ENCODE measurements around the gene FBXW12.

FBXW12 gene

DNA sequence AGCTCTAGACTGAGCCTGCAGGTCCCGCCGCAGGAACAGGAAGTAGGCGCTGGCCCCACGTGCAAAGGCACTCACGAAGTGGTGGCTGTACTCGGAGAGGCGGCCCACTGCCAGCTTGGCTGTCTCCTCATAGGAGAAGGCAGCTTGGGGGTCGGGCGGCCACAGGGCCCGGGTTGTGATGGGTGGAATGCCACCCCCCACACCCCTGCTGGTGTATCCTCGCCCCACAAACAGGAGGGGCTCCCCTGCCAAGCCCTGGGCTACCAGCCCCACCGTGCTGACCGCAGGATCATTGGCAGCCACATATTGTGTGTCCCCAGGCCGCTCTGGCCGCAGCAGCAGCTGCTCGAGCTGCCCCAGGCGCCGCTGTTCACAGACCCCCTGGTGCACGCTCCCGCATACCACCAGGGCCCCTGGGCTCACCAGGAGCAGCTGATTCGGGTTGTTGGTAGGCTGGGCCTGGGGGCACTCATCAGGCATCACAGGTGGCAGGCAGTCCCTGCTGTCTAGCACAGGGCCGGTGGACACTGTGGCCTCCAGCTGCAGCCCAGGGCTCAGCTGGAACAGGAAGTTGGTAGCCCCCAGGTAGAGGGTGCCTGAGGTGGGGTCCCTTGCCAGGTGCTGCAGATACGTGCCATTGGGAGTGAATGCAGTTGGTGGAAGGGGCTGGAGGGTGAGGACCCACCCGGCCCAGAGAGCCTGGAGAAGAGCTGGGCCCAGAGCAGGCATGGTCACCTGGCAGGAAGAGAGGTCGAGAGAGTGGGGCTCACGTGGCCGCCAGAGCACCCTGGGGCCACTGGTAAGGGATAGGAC lies 52.1 kb downstream of the FBXW12 start:
- no peak for DNase-seq

DNA sequence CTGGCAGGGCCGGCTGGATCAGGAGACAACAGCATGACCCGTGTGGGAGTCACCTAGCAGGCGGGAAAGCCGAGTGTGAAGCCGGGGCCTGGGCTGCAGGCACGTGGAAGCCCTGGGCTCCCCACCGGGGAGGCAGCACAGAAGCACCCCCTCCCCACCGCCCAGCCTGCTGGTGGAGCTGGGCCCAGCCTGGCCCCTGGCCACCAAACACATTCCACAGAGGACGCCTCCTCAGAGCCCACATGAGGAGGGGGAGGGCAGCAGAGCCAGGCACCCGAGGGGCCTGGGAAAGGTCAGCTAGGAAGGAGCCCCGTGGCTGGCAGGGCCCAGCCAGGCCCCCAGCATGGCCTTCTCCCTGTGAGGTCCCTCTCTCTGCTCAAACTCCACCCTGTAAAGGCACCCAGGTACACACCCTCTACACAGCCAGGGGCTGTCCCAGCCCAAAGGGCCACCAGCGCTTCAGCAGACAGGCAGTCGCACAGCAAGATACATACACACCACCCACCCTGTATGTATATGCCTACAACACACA lies 53.3 kb downstream of the FBXW12 start:
- DNase-seq: no peak

DNA sequence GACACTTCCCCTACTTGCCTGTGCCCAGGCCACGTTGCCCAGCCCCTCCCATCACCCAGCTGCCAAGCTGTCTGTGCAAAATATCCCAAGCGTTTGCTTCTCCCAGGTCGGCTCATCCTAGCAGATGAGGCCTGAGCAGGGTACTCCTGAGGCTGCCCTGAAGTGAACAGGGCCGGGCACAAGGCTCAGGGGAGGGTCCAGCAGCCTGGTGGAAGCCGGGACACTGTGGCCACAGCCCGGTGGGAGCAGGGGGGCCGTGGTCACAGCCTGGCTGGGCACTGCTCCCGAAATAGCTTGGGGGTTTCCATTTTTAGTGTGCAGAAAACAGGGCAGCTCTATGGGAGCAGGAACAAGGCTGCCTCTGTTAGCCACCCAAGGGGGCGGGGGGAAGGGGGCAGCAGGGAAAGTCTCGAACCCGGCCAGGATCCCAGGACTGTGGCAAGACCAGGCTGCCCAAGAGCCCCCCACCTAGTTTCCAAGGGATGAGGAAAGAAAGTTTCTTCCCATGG lies 54.4 kb downstream of the FBXW12 start:
- DNase-seq: no peak

DNA sequence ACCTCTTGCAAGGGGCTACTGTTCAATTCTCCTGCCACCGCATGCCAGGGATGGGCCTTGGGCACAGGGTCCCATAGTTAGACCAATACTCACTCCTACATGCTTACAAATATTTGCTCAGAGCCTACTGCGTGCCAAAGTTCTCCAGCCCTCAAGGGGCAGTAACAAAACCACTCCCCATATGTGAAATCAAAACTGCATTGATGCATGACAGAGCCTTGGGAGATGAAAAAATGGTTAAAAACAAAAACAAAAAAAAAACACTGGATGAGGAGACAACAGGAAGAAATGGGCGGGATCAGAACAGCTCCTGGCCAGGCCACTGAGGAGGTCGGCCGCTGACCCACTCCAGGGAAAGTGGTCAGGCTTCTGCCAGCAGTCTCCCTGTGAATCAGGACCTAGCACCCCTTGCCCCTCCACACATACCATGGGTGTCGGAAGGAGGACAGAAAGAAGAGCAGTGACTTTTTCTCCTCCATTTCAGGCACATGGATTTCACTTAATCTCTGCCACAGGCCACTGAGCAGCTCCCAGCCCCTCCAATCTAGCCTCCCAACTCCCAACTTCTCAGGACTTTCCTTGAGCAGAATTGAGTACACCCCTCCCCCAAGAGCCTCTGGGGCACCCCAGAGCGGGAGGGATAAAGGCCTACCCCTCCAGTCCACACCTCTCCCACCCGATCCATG lies 55.1 kb downstream of the FBXW12 start:
- DNase-seq: no peak

DNA sequence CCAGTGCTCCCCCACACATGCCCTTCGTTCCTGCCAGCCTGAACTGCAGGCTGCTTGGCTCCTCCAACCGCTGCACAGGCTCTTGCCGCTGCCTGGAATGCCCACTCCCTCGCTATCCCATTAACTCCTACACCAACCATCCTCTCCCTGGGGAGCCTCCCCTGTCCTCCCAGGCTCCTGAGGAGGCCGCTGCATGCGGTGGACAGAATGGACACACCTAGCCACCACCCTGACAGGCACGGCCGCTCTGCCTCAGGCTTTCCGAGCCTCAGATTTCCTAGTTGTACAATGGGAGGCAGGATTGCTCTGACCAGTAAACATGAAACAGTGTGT lies 55.6 kb downstream of the FBXW12 start:
- DNase-seq: no peak

DNA sequence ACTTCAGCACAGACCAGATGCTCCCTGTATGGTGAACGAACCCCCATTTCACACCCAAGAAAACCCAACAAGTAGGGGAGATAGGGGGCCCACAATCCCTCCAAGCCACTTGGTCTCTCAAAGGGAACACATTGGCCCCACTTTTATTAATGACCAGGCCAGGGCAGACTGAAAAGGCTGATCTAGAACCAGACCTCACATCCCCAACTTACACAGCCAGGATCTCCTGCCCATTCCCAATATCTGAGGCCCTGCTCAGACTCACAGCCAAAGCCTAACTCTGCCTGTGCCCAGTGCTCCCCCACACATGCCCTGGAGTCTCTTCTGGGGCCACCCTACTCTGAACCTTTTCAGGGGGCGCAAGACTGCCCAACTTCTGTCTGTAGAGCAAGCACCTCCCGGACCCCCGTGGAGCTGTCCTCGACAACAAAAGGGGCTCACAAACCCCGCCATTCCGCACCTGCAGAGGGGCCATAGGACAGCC lies 56.1 kb downstream of the FBXW12 start:
- no peak for DNase-seq

DNA sequence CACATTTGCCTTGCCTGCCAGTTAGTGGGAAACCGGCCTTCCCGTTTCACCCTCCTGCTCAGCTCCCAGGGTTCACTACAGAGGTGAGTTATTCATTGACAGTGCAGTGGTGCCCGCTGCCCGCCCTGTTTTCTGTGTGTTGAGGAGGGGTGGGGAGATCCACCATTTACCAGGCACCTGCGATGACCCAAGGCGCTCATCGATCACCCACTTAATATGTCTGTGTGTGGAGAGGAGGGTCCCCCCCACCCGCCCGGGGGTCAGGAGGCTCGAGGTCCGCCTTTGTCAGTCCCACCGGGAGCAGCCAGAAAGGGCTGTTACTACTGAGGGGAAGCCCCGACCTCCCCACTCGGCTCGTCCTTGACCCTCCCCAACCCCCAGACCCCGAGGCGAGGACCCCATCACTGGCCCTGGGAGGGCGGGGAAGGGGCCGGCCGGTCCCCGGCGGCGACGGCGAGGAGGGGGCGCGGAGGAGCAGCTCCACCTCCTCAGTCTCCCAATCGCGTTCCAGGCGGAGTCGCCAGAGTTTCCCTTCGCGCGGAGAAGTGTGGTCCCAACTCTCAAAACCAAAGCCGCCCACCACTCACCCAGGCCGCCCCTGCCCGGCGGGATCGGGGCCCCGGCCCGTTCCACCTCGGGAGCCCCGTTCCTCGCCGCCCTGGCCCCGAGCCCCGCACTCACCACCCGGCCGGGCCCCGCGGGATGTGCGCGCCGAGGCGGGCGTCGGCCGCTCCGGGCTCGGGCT lies 56.7 kb downstream of the FBXW12 start:
- peak; percentile 65 for DNase-seq

DNA sequence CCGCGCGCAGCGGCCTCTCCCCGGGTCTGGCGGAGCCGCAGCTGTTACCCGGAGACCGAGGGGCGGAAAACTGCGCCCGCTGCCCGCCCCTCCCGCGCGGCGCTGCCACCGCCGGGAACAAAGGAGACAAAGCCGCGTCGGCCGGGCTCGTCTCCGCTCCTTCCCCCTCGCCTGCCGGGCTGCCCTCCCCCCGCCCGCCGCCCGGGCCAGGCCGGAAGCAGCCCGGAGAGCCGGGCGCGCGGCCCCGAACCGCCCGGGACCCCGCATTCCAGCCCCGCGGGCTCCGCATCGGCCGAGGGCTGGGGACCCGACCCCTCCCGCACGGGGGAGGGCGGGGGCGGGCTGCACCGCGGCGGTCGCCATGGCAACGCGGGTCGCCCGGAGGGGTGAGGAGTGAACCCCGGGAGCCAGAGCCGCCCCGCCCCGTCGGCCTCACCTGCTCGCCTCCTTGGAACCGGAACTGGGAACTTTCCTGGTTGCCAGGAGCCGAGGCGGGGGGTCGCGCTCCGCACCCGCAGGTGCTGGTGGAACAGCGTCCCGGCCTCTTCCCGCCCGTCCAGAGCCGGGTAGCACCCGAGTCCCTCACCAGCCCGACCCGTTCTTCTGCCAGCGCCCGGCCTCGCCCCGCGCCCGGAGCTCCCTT lies 57.4 kb downstream of the FBXW12 start:
- peak; percentile 80 for DNase-seq

DNA sequence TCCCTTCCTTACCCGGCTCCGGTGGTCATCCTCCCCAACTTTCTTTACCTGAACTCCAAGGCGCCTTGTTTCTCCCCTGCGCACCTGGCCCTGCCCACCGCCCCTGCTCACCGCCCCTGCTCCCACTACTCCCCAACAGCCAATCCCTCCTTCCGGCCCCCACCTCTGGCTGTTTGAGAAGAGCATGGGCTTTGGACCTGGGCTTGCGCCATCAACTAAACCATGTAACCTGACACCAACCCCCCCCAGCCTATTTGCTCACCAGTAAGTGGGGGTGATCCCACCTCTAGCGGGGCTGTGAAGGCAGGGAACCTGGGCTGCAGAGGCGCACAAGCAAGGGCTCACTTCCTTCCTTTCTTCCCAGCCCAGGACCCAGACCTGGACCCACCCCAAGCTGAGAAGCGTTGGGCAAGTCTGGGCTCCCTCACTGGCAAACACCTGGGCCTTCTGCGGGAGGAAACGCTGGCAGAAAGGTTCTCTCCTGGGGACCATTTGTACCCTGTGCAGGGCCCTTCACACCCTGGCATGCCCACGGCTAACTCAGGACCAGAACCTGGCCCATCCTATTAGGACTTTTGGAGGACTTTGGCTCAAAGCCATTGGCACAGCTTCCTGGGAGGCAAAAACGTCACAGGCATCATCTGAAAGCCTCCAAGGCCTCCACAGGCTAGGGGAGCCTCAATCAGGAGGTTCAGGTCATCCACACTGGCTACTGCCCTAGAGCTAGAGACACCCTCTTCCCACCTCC lies 58.1 kb downstream of the FBXW12 start, which contains the start of gene PLXNB1:
Gene PLXNB1 (minus strand): TSS at position 127 of the 748 bp plus-strand sequence. CDS start 5,475 bp downstream, outside the sequence.
- no peak for DNase-seq

DNA sequence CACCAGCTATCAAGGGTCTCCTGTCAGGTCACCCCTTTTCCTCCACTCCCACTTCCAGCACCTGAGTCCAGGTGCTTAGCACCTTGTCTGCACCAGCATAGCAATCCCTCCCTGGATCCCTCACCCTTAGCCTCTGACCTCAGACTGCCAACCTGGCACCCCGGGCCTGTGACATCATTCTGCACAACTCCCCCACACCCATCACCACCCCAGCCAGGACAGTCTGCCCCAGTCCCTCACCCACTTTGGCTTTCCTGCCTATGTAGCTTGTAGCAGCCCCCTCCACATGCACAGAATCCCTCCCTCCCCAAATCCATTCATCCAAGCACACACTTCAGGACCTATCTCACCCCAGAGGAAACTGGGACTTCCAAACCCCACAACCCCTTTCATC lies 58.7 kb downstream of the FBXW12 start:
- DNase-seq: no peak

DNA sequence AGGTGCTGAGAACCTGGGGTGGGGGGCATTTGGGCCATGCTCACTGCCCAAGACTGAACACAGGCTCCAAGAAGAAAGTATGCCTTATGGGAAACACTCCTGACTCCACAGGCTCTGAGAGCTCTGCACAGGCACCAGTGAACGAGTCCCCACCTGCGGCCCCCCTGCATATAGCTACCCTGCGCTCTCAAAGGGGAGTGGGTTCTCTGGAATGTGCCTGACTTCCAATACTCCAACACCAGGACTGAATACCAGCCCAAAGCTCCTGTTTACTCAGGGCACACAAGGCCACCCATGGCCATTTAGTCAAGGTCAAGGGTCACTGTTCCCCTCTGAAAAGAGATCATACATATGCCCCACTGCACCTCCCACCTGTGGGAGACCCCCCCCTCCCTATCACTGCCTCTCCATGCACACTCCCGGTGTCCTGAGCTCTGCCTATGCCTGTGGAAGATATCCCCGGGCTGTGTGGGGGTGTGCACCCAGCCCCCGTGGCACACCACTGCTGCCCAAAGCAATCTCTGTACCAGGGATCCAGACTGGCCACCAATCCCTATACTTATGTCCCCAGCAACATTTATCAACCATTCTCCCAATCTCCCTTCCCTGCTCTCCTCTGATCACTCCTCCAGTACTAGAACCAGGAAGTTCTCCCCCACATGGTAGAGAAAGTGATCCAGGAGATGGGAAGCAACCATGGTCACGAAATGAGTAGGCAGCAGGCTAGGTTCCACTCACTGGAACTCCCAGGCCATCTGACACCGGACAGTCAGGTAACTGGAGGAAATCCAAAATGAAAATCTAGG lies 59.4 kb downstream of the FBXW12 start:
- DNase-seq: no peak

DNA sequence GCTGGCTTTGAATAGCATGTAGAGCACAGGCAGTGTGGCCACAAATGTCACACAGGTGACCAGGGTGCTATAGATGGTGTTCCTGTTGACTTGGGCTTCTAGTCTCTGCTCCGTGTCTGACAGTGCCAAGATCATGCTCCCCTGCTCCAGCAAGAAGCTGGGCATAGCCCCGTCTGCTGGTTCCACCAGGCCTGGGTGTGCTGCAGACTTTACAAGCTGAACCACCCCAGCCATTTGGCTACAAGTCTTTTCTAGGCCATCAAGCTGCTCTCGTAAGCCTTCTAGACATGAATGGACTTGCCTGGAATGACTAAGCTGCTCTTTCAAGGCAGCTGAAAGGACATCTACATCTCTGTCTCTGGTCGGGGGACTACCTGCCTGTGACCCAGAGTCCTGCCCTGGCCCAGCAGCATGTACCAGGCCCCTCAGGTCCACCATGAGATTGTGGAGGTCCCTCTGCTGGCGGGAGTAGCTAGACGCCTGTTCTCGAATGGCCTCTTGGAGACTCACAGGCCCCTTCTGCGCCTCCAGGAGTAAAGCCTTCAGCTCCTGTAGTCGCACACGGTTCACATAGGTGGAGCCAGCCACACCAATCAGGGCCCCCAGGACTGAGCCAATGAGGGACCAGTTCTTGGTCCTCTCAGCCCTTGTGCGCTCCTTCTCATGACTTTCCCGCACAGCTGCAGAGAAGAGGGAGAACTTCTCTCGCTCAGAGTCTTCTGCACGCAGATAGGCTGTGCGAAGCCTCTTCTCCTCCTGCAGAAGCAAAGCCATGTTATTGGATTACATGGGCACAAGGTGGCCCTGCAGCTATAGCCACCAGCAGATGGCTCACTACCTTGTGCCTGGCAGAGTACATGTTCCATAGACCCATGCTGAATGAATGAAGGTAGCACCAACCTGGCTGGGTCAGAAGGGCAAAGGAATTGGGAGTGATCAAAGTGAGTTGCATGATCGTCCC lies 60.7 kb downstream of the FBXW12 start:
- DNase-seq: no peak

DNA sequence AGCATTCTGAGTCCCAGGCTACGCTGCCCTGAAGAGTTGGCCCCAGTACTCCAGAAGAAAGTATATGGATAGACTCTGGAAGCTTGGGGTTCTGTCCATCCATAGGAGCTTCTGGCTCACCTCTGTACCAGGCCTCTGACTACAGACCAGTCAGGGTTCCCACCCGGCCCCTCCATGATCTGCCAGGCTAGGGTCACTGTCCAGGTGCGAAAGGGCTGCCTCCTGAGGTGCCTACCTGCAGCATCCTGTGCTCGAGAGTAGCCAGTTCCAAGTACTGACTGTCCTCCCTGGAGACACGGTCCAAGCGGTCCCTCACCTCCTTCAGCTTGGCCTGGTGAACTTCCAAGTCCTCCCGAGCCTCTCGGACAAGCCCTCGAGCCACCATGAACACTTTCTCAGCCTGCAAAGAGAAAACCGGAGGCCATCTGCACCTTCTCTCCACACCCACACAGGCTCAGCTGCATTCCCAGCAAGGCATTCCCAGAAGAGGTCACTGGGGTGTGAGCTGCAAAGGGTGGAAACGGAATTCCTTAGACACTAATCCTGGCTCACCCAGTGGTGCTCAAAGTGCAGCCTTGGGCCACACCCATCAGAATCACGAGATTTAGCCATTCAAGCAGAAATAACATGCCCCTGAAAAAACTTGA lies 61.6 kb downstream of the FBXW12 start:
- no peak for DNase-seq

DNA sequence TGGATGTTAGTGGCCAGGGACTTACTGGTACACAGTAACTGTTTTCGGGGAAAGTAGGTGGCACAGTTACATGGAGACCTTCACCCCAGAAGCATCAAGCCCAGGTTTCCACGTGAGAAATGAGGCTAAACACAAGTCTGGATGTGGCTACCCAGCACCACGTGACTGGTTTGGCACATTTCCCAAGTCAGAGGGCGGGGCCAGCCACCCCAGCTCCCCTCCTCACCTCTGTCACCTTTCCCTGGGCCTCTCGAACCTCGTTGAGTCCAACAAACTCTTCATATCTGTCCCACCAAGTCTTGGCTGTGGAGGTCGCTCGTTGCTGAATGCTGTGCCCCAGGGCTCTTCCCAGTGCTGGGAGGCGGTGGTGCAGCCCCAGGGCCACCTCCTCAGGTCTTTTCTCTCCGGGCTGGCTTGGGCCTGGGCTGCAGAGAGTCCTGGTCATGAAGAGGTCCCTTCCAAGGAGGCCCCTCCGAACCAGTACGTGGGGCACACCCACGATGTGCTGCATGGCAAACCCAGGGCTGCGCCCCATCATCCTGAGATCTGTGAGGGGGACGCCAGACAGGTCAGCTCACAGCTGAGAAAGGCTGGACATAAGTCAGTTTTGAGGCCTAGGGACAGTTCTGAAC lies 62.7 kb downstream of the FBXW12 start:
- DNase-seq: no peak

DNA sequence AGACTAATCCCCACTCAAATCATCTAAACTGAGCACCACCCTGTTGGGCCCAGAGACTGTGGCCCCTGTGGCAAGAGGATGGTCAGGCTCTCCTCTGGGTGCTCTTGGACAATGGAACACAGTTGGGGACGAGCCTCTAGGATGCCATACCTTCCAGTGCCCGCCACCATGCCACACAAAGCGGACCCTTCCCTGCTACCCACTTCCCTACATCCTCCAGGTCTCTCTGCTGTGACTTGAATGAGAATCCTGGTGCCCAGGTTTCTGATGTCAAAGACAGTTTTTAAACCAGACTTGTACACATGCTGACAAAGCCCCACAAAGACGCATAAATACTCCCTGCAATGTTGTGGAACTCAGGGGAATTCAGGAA lies 63.2 kb downstream of the FBXW12 start:
- DNase-seq: no peak

DNA sequence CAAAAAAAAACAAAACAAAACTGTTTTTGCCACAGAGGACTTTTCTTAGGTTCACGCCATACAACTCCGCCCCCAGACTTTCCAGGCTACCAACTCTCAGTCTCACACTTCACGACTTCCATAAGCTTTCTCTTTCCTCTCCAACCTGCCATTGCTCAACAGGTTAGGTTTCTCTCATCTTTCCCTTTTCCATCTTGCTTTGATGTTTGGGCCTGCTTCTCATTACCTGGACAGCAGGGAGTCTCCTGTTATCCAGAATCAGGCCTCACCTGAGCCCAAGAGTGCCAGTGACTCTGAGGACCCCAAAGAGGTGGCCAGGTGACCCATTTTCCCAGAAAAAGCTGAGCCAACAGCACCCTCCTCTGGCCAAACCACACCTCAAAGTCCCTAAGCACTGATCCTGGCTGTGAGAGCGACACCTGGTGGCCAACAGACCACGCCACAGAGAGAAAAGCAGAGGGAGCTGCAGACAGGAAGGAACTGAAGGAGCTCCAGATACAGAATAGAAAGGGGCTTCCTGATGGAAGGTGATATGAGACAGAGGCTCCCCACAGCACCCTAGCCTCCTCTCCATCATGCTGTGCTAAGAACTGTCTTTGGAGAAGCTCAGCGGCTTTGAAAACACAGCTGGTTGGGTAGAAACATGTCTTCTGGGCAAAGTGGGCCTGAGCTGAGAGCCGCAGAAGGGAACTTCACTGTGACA lies 63.9 kb downstream of the FBXW12 start:
- peak; percentile 91 for DNase-seq

DNA sequence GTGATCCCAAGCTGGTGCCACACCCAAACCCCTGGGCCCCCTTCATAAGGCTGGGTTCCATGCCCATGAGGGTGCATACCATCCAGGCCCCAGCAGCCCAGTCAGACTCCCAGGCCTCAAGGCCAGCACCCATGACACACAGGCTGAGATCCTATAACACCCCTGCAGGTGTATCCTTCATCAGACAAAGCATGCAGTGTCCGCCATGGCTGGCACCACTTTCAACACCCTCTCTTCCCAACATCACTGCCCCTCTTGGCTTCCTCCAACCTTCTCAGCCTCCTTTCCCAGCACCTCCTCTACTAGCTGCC lies 64.4 kb downstream of the FBXW12 start:
- DNase-seq: no peak

DNA sequence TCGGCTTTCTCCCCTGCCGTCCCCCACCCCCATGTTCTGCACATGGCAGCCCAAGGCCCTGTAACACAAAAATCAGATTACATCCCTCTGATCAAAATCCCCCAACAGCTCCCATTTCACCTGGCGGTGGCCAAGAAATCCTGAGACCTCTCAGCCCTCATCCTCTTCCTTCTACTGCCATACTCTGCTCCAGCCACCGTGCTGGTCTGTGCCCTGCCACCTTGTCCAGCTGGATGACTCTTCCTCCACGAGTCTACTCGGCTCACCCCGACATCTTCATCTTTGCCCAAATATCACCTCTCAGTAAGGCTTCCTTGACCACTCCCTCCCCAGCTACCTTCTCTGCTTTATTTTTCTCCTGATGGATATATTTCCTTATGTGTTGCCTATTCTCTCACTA lies 64.8 kb downstream of the FBXW12 start:
- no peak for DNase-seq
